ENCODE data around the gene SPTBN5. TPM values are rescaled to one million over a fixed set of nuclear protein-coding genes. Genes with fewer than 3 reads are reported as not detected.

Gene SPTBN5
- total RNA-seq, 2 donors from 2014 or later = 2.0 to 2.8 TPM

DNA sequence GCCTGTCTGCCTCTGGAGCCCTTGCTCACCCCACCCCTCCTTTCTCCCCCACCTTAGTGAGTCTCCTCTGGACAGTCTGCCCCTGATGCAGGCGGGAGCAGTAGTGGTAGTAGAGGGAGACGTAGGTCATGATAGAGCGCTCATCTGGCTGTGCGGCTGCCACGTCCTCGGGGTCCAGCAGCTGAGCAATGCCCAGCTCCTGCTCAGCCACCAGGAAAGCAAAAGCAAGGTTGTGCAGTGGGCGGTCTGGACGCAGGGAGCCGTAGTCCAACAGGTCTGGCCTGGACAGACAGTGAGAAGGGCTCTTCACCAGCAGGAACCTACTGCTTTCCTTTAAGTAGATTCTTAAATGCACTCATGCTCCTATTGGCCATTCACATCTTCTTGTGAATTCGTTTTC, 6.7 kb downstream of the SPTBN5 start:
- no peak overlapping the region for H3K27ac ChIP-seq (ENCODE audit: low read depth, low read length)
- H3K9me3 ChIP-seq (ENCODE audit: control insufficient read depth, low read length) = no peaks in the 10 kb centered on the region
- no peak for DNase-seq
- H3K4me3 Mint-ChIP-seq = no peak overlapping the region
- H3K4me3 ChIP-seq (ENCODE audit: low read length) = no peak overlapping the region
- 89 to 94% methylated on average over 4 to 10 of the region's 10 CpGs for WGBS, 2 experiments (ENCODE audit: insufficient coverage in 1 of 2, insufficient read length in 1 of 2)
- peaks cover 19% of the 10 kb centered on the region for H3K4me1 Mint-ChIP-seq
- no peaks in the 10 kb centered on the region for H3K9me3 Mint-ChIP-seq
- TF ChIP-seq, protein P1, sequence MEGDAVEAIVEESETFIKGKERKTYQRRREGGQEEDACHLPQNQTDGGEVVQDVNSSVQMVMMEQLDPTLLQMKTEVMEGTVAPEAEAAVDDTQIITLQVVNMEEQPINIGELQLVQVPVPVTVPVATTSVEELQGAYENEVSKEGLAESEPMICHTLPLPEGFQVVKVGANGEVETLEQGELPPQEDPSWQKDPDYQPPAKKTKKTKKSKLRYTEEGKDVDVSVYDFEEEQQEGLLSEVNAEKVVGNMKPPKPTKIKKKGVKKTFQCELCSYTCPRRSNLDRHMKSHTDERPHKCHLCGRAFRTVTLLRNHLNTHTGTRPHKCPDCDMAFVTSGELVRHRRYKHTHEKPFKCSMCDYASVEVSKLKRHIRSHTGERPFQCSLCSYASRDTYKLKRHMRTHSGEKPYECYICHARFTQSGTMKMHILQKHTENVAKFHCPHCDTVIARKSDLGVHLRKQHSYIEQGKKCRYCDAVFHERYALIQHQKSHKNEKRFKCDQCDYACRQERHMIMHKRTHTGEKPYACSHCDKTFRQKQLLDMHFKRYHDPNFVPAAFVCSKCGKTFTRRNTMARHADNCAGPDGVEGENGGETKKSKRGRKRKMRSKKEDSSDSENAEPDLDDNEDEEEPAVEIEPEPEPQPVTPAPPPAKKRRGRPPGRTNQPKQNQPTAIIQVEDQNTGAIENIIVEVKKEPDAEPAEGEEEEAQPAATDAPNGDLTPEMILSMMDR (conservative IDR thresholded peaks at IDR 0.05) = no peak
- no peaks in the 10 kb centered on the region for H3K36me3 ChIP-seq (ENCODE audit: control insufficient read depth, insufficient read depth, low read length)
- H3K27ac Mint-ChIP-seq = no peak overlapping the region
- peaks cover 14% of the 10 kb centered on the region for H3K27me3 ChIP-seq (ENCODE audit: control insufficient read depth, insufficient read depth, low read length, poor library complexity, severe bottlenecking)
- no peaks in the 10 kb centered on the region for H3K36me3 Mint-ChIP-seq (ENCODE audit: low read depth)
- H3K27me3 Mint-ChIP-seq (ENCODE audit: insufficient read depth) = peaks cover 20% of the 10 kb centered on the region
- peaks cover 18% of the 10 kb centered on the region for H3K4me1 ChIP-seq (ENCODE audit: control insufficient read depth, insufficient read depth, low read length)
- H3K9ac ChIP-seq (ENCODE audit: extremely low read depth, low read length, poor library complexity, severe bottlenecking) = no peak overlapping the region

DNA sequence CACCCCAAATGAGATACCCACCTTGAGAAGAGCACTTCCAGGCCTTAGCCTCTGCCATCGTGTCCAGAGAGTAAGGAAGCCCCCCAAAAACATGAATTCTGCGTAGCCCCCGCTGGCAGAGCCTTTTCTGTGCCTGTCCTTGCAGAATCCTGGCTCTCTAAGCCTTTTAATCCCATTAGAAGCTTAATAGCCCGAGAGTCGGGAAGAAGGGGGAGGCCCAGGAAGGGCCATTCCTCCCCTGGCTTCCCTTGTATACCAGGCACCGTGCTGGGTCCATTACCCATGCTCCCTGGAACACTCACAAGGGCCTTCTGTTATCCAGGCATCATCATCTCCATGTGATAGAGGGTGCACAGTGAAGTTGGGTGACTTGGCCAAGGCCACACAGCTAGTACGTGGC, 7.1 kb downstream of the SPTBN5 start:
- Mint-ChIP-seq H3K27me3 (ENCODE audit: insufficient read depth) (peaks cover 20% of the 10 kb centered on the region), H3K36me3 (ENCODE audit: low read depth) (no peaks in the 10 kb centered on the region), H3K4me3 (no peak overlapping the region), H3K9me3 (no peaks in the 10 kb centered on the region), H3K4me1 (peaks cover 16% of the 10 kb centered on the region), H3K27ac (no peak overlapping the region)
- no peak overlapping the region for H3K9ac ChIP-seq (ENCODE audit: extremely low read depth, low read length, poor library complexity, severe bottlenecking)
- TF ChIP-seq, protein P1 (conservative IDR thresholded peaks at IDR 0.05) = no peak
- no peaks in the 10 kb centered on the region for H3K36me3 ChIP-seq (ENCODE audit: control insufficient read depth, insufficient read depth, low read length)
- no peak overlapping the region for H3K27ac ChIP-seq (ENCODE audit: low read depth, low read length)
- WGBS, 2 experiments (ENCODE audit: insufficient coverage in 1 of 2, insufficient read length in 1 of 2) = 64 to 83% methylated on average over 4 to 7 of the region's 7 CpGs
- H3K27me3 ChIP-seq (ENCODE audit: control insufficient read depth, insufficient read depth, low read length, poor library complexity, severe bottlenecking) = peaks cover 16% of the 10 kb centered on the region
- H3K4me1 ChIP-seq (ENCODE audit: control insufficient read depth, insufficient read depth, low read length) = peaks cover 16% of the 10 kb centered on the region
- H3K4me3 ChIP-seq (ENCODE audit: low read length) = no peak overlapping the region
- no peak for DNase-seq
- H3K9me3 ChIP-seq (ENCODE audit: control insufficient read depth, low read length) = no peaks in the 10 kb centered on the region

DNA sequence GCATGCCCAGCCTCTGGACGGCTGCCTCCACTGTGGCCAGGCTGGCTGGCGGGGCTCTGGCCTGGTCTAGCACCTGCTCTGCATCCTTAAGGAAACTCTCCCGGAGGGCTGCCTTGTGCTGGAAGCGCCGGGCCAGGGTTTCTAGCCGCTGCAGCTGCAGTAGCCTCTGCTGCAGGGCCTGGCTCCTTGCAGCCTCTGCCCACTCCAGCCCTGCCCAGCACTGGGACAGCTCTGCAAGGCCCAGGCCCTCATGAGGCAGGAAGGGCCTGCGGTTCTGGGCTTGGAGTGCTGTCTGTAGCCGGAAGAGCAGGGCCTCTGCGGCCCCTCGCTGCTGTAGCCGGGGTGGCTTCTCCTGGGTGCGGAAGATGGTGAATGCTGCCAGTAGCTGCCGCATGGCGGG, 8.0 kb downstream of the SPTBN5 start:
- WGBS, 2 experiments (ENCODE audit: insufficient coverage in 1 of 2, insufficient read length in 1 of 2) = 94 to 98% methylated on average over 12 to 14 of the region's 14 CpGs
- Histone ChIP-seq H3K4me1 (ENCODE audit: control insufficient read depth, insufficient read depth, low read length) (peaks cover 8% of the 10 kb centered on the region), H3K4me3 (ENCODE audit: low read length) (no peak overlapping the region), H3K9me3 (ENCODE audit: control insufficient read depth, low read length) (no peaks in the 10 kb centered on the region), H3K9ac (ENCODE audit: extremely low read depth, low read length, poor library complexity, severe bottlenecking) (no peak overlapping the region), H3K27me3 (ENCODE audit: control insufficient read depth, insufficient read depth, low read length, poor library complexity, severe bottlenecking) (peaks cover 25% of the 10 kb centered on the region), H3K36me3 (ENCODE audit: control insufficient read depth, insufficient read depth, low read length) (no peaks in the 10 kb centered on the region), H3K27ac (ENCODE audit: low read depth, low read length) (no peak overlapping the region)
- Mint-ChIP-seq H3K4me3 (no peak overlapping the region), H3K36me3 (ENCODE audit: low read depth) (no peaks in the 10 kb centered on the region), H3K27me3 (ENCODE audit: insufficient read depth) (peaks cover 29% of the 10 kb centered on the region), H3K4me1 (peaks cover 8% of the 10 kb centered on the region), H3K27ac (no peak overlapping the region), H3K9me3 (no peaks in the 10 kb centered on the region)
- no peak for DNase-seq
- TF ChIP-seq, protein P1 (conservative IDR thresholded peaks at IDR 0.05) = no peak
